NCI-H526 (cell line): ENCODE data around the gene ITGA1.
"Not testable (repeated sequence)": the region's sequence is repeated elsewhere in the genome, so short reads cannot be mapped to it uniquely, and the experiment has no call there.

ENCODE experiments used
- DNase-seq, 2 experiments: peaks; one replicate each; lab custom pipeline; 2025; lab: John Stamatoyannopoulos, UW

Gene ITGA1

GRCh38 chr5:52956915-52957747, 169.4 kb downstream of the ITGA1 start:
- DNase-seq: no peak

GRCh38 chr5:52961274-52961681, 173.6 kb downstream of the ITGA1 start:
- DNase-seq: no peak

GRCh38 chr5:52963636-52964035, 175.9 kb downstream of the ITGA1 start:
- no peak for DNase-seq

GRCh38 chr5:52964138-52964537, 176.4 kb downstream of the ITGA1 start:
- no peak for DNase-seq

GRCh38 chr5:52976157-52976556, 188.4 kb downstream of the ITGA1 start:
- DNase-seq: not testable (repeated sequence)

- DNase-seq: no peak
These were observed 189.7 kb downstream of the ITGA1 start for GRCh38 chr5:52977264-52977897.

- no peak for DNase-seq
These were observed 193.8 kb downstream of the ITGA1 start for GRCh38 chr5:52981507-52981906.

- no peak for DNase-seq
These were observed 196.3 kb downstream of the ITGA1 start for GRCh38 chr5:52983731-52984636.

- DNase-seq: no peak
These were observed 197.6 kb downstream of the ITGA1 start for GRCh38 chr5:52985306-52985705.

- DNase-seq: no peak
These were observed 200.1 kb downstream of the ITGA1 start for GRCh38 chr5:52987711-52988331.

- peak in 1 of 2 experiments; percentile 54 for DNase-seq
These were observed 200.8 kb downstream of the ITGA1 start for GRCh38 chr5:52988335-52989024.

GRCh38 chr5:52989025-52989780, 201.5 kb downstream of the ITGA1 start, which contains the start of gene ITGA2:
Gene ITGA2, plus strand, starts transcription at chr5:52989352. Its CDS starts 117 bp downstream, at chr5:52989469.
- DNase-seq: peak; percentile 3 to 78

- peak in 1 of 2 experiments; percentile 27 for DNase-seq
These were observed 202.2 kb downstream of the ITGA1 start for GRCh38 chr5:52989781-52990527.

GRCh38 chr5:52990528-52990925, 202.8 kb downstream of the ITGA1 start:
- DNase-seq: no peak

GRCh38 chr5:52993367-52993766, 205.7 kb downstream of the ITGA1 start:
- DNase-seq: no peak

- DNase-seq: no peak
These were observed 206.6 kb downstream of the ITGA1 start for GRCh38 chr5:52994266-52994665.

GRCh38 chr5:52995095-52995494, 207.4 kb downstream of the ITGA1 start:
- DNase-seq: no peak

GRCh38 chr5:52995914-52996313, 208.2 kb downstream of the ITGA1 start:
- no peak for DNase-seq

GRCh38 chr5:52996979-52997378, 209.3 kb downstream of the ITGA1 start:
- peak; percentile 31 to 34 for DNase-seq

GRCh38 chr5:52997424-52997823, 209.7 kb downstream of the ITGA1 start:
- DNase-seq: peak; percentile 45 to 64
